MM.1S (cell line): ENCODE results near the gene AJM1.
"Not testable (repeated sequence)": the region's sequence is repeated elsewhere in the genome, so short reads cannot be mapped to it uniquely, and the experiment has no call there.

Source experiments
- DNase-seq: peaks from one replicate; pipeline ENCODE4 v3.0.0-alpha.2; 2015
- H2AFZ ChIP-seq: fragments of 300-600 bp; sonication (generic); 2 replicates; pipeline ENCODE4 v1.6.0; 2016; ENCODE audit warnings: antibody characterized with exemption, low read length
- H3F3A ChIP-seq: fragments of 300-600 bp; sonication (generic); 2 replicates; pipeline ENCODE4 v1.6.1; 2016; ENCODE audit warnings: mild to moderate bottlenecking, antibody characterized with exemption, low read length, moderate library complexity, mixed read lengths; ENCODE audit not compliant: insufficient read depth
- H3K27ac ChIP-seq: fragments of 300-600 bp; sonication (generic); 2 replicates; pipeline ENCODE4 v1.5.1; 2016; ENCODE audit warnings: mild to moderate bottlenecking, low read length
- H3K27me3 ChIP-seq: fragments of 300-600 bp; sonication (generic); replicated peaks from 2 replicates; pipeline ENCODE4 v1.6.0; 2016; ENCODE audit warnings: low read length; ENCODE audit not compliant: insufficient read depth
- H3K36me3 ChIP-seq: fragments of 300-600 bp; sonication (generic); replicated peaks from 2 replicates; pipeline ENCODE4 v1.6.1; 2016; ENCODE audit warnings: mild to moderate bottlenecking, low read length, mixed read lengths; ENCODE audit not compliant: insufficient read depth
- H3K4me1 ChIP-seq: fragments of 300-600 bp; sonication (generic); 2 replicates; pipeline ENCODE4 v1.6.1; 2016; ENCODE audit warnings: low read length, mixed read lengths
- H3K4me2 ChIP-seq: fragments of 300-600 bp; sonication (generic); 2 replicates; pipeline ENCODE4 v1.6.0; 2016; ENCODE audit warnings: low read depth, low read length
- H3K4me3 ChIP-seq: fragments of 300-600 bp; sonication (generic); 2 replicates; pipeline ENCODE4 v1.5.1; 2016; ENCODE audit warnings: low read length, mixed read lengths
- H3K79me2 ChIP-seq: fragments of 300-600 bp; sonication (generic); 2 replicates; pipeline ENCODE4 v1.6.1; 2016; ENCODE audit warnings: mixed run types, low read length, mixed read lengths
- H3K9ac ChIP-seq: fragments of 300-600 bp; sonication (generic); 2 replicates; pipeline ENCODE4 v1.6.1; 2016; ENCODE audit warnings: low read length, mixed read lengths
- H3K9me2 ChIP-seq: fragments of 300-600 bp; sonication (generic); replicated peaks from 2 replicates; pipeline ENCODE4 v1.6.1; 2016; ENCODE audit warnings: mild to moderate bottlenecking, low read length, mixed read lengths; ENCODE audit not compliant: insufficient read depth
- H3K9me3 ChIP-seq: fragments of 300-600 bp; sonication (generic); replicated peaks from 2 replicates; pipeline ENCODE4 v1.6.1; 2016; ENCODE audit warnings: mild to moderate bottlenecking, low read length, mixed read lengths; ENCODE audit not compliant: insufficient read depth
- H4K20me1 ChIP-seq: fragments of 300-600 bp; sonication (generic); 2 replicates; pipeline ENCODE4 v1.6.1; 2016; ENCODE audit warnings: mild to moderate bottlenecking, low read length, moderate library complexity, mixed read lengths; ENCODE audit not compliant: insufficient read depth
- EZH2 ChIP-seq: fragments of 300-600 bp; sonication (generic); optimal IDR thresholded peaks from 2 replicates; pipeline ENCODE3; 2017; ENCODE audit warnings: low read depth, mild to moderate bottlenecking, antibody characterized with exemption, low read length, mixed read lengths
- EZH2phosphoT487 ChIP-seq: fragments of 300-600 bp; sonication (generic); IDR thresholded peaks from 2 replicates; pipeline ENCODE4 v1.6.1; 2018; ENCODE audit warnings: antibody characterized with exemption, low read length
- TF ChIP-seq, protein P1 (sequence below): fragments of 300-600 bp; sonication (generic); IDR thresholded peaks from 2 replicates; pipeline ENCODE4 v1.5.1; 2016; ENCODE audit warnings: antibody characterized with exemption, low read length, mixed read lengths

The AJM1 gene

DNA sequence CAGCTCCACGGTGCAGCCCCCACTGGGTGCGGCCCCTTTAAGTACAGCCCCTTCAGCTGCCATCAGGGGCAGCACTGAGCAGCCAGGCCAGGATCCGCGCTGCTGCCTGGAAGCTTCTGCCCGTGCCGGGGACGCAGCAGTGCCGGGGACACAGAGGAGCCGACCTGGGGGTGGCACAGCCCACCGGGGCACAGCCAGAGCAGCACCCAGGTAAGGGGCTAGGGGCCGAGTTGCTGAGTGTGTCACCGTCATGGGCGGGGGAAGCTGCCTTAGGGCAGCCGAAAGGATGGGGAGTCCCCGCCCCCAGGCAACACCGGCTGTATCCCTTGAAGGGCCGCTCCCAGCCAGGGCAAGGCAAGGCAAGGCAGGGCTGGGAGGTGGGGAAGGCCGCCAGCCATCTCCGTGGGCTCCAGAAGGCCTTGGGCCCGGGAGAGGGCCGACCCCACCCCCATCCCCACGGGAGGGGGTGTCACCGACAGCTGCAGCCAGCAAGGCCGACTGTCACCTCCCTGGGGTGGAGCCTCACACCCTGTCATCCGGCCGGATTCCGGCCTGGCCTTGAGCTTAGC lies at the start of gene AJM1:
Gene AJM1, plus strand, starts transcription at position 99 of the 569 bp plus-strand sequence. CDS start 1,937 bp downstream, outside the sequence.
- Histone ChIP-seq H3K4me2 (peak within 1 kb of the TSS; percentile 93), H3K4me3 (peak within 1 kb of the TSS; percentile 87), H3K9ac (peak within 1 kb of the TSS; percentile 45; the same call in 1 of the 2 replicates), H3K27ac (peak within 1 kb of the TSS; percentile 43; the same call in 1 of the 2 replicates), H2AFZ (peak within 1 kb of the TSS; percentile 83)
- H3K27me3 ChIP-seq, H3K9me2 ChIP-seq, H4K20me1 ChIP-seq, H3K36me3 ChIP-seq, H3F3A ChIP-seq, H3K79me2 ChIP-seq, H3K4me1 ChIP-seq, H3K9me3 ChIP-seq: not testable (repeated sequence)
- DNase-seq, result peak; percentile 81
- TF ChIP-seq, protein P1, sequence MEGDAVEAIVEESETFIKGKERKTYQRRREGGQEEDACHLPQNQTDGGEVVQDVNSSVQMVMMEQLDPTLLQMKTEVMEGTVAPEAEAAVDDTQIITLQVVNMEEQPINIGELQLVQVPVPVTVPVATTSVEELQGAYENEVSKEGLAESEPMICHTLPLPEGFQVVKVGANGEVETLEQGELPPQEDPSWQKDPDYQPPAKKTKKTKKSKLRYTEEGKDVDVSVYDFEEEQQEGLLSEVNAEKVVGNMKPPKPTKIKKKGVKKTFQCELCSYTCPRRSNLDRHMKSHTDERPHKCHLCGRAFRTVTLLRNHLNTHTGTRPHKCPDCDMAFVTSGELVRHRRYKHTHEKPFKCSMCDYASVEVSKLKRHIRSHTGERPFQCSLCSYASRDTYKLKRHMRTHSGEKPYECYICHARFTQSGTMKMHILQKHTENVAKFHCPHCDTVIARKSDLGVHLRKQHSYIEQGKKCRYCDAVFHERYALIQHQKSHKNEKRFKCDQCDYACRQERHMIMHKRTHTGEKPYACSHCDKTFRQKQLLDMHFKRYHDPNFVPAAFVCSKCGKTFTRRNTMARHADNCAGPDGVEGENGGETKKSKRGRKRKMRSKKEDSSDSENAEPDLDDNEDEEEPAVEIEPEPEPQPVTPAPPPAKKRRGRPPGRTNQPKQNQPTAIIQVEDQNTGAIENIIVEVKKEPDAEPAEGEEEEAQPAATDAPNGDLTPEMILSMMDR, result peak; percentile 76

DNA sequence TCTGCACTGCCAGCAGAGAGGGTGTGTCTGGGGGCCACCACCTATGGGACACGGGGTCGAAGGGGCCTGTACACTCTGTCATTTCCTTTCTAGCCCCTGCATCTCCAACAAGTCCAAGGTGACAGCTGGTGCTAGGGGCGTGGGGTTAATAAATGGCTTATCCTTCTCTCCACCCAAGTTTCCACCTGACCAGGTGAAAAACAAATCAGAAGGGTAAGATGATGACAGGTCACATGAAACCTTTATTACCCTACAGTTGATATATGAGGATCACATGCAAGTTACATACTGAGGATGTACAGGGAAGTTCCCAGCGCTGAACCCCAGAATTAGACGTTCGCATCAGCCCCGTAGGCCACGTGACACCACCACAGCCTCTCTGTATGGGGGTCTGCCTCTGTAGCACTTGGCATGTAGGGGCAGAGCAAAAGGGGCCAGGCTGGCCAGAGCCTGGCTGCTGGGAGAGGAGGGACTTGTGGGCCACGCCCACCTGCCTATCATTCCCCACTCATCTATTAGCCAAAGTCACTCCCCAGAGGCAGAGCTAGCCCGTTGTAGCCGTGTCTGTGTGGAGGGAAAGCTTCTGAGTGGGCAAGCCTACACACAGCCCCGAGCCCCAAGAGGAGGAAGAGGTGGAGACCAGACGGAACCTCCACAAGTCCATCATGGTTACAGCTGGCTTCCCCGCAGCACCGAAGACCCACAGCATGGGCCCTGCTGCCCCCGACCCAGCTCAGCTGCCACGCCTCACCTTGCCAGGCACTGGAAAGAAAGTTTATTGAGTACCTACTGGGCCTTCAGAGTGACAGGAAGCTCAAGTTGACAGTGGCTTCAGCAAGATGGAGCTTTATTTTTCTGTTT lies 49.0 kb upstream of the AJM1 start:
- Histone ChIP-seq H3K27me3 (no peaks in the 10 kb centered on the region), H3K4me2 (no peak overlapping the region), H3K27ac (no peak overlapping the region), H3K4me1 (peaks cover 22% of the 10 kb centered on the region), H3K36me3 (no peaks in the 10 kb centered on the region), H3K9ac (no peak overlapping the region), H3F3A (peaks cover 11% of the 10 kb centered on the region; the same call in 1 of the 2 replicates), H3K9me3 (no peaks in the 10 kb centered on the region), H2AFZ (no peak overlapping the region), H3K4me3 (no peak overlapping the region), H4K20me1 (no peaks in the 10 kb centered on the region), H3K79me2 (peaks cover 18% of the 10 kb centered on the region), H3K9me2 (no peaks in the 10 kb centered on the region)
- DNase-seq, result no peak
- TF ChIP-seq EZH2 (no peak), EZH2phosphoT487 (no peak)
- TF ChIP-seq, protein P1, result no peak

DNA sequence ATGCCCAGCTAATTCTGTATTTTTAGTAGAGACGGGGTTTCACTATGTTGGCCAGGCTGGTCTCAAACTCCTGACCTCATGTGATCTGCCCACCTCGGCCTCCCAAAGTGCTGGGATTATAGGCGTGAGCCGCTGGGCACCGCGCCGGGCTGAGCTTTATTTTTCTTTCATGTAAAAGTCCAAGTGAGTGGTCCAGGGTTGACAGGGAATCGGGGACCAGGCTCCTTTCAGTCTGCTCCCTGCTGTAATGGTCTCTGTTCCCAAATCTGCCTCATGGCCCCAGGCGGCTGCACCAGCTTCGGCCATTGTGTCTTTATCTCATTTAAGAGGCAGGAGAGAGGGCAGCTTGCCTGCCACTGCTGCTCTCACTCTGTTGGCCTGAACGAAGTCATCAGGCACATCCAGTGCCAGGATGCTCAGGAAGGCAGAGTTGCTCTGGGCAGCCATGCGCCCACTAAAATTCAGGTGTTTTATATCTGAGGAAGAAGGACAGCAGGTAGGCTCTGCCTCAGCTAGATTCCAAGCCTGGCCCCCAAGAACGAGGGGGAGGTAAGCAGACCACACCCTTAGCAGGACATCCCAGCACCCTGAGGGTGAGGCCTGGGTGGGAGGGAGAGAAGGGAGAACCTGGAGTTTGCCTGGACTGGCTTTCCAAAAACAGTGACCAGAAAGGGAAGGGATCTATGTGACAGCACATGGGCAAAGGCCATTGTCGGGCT lies 47.8 kb upstream of the AJM1 start:
- Histone ChIP-seq H3K9me3 (no peaks in the 10 kb centered on the region), H3K4me1 (peaks cover 23% of the 10 kb centered on the region), H3K4me2 (no peak overlapping the region), H3K4me3 (no peak overlapping the region), H3K9me2 (no peaks in the 10 kb centered on the region), H3F3A (peaks cover 11% of the 10 kb centered on the region; the same call in 1 of the 2 replicates), H3K9ac (no peak overlapping the region), H2AFZ (no peak overlapping the region), H3K27ac (no peak overlapping the region), H3K27me3 (no peaks in the 10 kb centered on the region; the same call in 1 of the 2 replicates), H3K79me2 (peaks cover 18% of the 10 kb centered on the region), H3K36me3 (no peaks in the 10 kb centered on the region), H4K20me1 (no peaks in the 10 kb centered on the region)
- TF ChIP-seq EZH2phosphoT487 (no peak), EZH2 (no peak)
- TF ChIP-seq, protein P1, result no peak
- no peak for DNase-seq
